A204.1 (cell line): Measurements from ENCODE around the gene LETM1.

Source experiments
- FAIRE-seq: peaks from 2 replicates; lab custom pipeline; 2012; peaks lifted over from hg19 to GRCh38; lab: Jason Lieb, UNC

Gene LETM1

GRCh38 chr4:1805493-1806222 is 50.3 kb downstream of the LETM1 start:
- no peak for FAIRE-seq

GRCh38 chr4:1804638-1805492 is 51.1 kb downstream of the LETM1 start:
- FAIRE-seq, result no peak

- FAIRE-seq, result no peak
Measured at GRCh38 chr4:1803523-1804423, 52.2 kb downstream of the LETM1 start.

- no peak for FAIRE-seq
Measured at GRCh38 chr4:1802720-1803522, 53.0 kb downstream of the LETM1 start.

GRCh38 chr4:1802151-1802715 is 53.7 kb downstream of the LETM1 start:
- FAIRE-seq, result no peak

GRCh38 chr4:1801286-1801958 is 54.5 kb downstream of the LETM1 start:
- FAIRE-seq, result no peak

GRCh38 chr4:1800805-1801204 is 55.2 kb downstream of the LETM1 start:
- no peak for FAIRE-seq

- no peak for FAIRE-seq
Measured at GRCh38 chr4:1799387-1800375, 56.3 kb downstream of the LETM1 start.

- no peak for FAIRE-seq
Measured at GRCh38 chr4:1798580-1799386, 57.2 kb downstream of the LETM1 start.

- FAIRE-seq, result no peak
Measured at GRCh38 chr4:1797861-1798579, 57.9 kb downstream of the LETM1 start.

- FAIRE-seq, result no peak
Measured at GRCh38 chr4:1797298-1797860, 58.6 kb downstream of the LETM1 start.

- no peak for FAIRE-seq
Measured at GRCh38 chr4:1796486-1797204, 59.3 kb downstream of the LETM1 start.

- no peak for FAIRE-seq
Measured at GRCh38 chr4:1795299-1796195, 60.4 kb downstream of the LETM1 start.

- no peak for FAIRE-seq
Measured at GRCh38 chr4:1794809-1795298, 61.1 kb downstream of the LETM1 start.

- no peak for FAIRE-seq
Measured at GRCh38 chr4:1793940-1794808, 61.8 kb downstream of the LETM1 start.
